GM12872 (cell line): ENCODE measurements around the gene PPP1R9B.

ENCODE experiments used
- TF ChIP-seq, protein P1 (sequence below): IDR thresholded peaks from 3 replicates; pipeline ENCODE4 v1.5.1; 2011; ENCODE audit warnings: low read depth, mild to moderate bottlenecking, low read length, moderate library complexity; ENCODE audit not compliant: insufficient read depth

PPP1R9B gene

DNA sequence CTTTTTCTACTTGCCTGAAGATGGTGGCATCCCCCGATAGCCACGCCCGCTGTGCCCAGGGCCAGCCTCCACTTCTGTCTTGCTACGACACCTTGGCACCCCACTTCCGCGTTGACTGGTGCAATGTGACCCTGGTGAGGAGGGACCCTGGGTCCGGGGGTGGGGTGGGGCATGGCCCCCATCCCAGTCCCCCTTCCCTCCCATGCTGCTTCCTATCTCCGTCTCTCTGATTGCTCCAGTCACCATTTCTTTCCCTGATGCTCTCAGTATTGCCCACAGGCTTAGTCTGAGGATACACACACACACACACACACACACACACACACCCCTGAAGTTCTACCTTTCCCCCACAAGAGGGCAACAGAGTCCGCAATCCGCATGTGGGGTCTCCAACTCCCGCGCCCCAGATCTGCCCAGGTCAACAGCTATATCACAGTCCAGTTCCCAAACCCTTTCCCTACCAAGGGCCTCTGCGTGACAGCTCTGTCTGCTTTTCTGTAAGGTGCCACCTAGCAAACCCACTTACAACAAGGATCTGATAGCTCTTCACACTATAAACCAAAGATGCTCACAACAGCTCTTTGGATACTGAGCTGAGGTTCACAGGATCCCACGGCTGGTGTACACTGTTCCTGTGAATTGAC lies 18.8 kb upstream of the PPP1R9B start:
- TF ChIP-seq, protein P1, sequence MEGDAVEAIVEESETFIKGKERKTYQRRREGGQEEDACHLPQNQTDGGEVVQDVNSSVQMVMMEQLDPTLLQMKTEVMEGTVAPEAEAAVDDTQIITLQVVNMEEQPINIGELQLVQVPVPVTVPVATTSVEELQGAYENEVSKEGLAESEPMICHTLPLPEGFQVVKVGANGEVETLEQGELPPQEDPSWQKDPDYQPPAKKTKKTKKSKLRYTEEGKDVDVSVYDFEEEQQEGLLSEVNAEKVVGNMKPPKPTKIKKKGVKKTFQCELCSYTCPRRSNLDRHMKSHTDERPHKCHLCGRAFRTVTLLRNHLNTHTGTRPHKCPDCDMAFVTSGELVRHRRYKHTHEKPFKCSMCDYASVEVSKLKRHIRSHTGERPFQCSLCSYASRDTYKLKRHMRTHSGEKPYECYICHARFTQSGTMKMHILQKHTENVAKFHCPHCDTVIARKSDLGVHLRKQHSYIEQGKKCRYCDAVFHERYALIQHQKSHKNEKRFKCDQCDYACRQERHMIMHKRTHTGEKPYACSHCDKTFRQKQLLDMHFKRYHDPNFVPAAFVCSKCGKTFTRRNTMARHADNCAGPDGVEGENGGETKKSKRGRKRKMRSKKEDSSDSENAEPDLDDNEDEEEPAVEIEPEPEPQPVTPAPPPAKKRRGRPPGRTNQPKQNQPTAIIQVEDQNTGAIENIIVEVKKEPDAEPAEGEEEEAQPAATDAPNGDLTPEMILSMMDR, result peak; percentile 94

DNA sequence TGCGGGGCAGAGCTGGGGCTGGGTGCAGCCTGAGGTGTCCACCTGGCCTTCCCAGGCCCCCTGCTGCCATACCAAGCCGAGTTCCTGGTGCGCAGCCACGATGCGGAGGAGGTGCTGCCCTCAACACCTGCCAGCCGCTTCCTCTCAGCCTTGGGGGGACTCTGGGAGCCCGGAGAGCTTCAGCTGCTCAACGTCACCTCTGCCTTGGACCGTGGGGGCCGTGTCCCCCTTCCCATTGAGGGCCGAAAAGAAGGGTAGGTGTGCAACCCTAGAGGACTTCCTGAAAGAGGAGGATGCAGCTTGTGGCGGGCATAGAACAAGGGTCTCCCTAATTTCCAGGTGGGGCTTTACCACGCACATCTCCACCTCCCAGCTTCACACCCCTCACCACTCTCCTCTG lies 17.8 kb upstream of the PPP1R9B start:
- TF ChIP-seq, protein P1, result no peak

DNA sequence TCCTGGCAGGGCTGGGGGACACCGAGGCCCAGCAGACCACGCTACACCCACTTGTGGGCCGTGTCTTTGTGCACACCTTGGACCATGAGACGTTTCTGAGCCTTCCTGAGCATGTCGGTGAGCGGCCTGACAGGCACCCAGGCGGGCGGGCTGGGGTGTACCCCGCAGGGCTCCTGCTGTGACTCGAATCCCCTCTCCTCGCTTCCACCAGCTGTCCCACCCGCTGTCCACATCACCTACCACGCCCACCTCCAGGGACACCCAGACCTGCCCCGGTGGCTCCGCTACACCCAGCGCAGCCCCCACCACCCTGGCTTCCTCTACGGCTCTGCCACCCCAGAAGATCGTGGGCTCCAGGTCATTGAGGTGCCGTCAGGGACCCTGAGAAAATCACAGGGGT lies 16.9 kb upstream of the PPP1R9B start:
- TF ChIP-seq, protein P1, result no peak

DNA sequence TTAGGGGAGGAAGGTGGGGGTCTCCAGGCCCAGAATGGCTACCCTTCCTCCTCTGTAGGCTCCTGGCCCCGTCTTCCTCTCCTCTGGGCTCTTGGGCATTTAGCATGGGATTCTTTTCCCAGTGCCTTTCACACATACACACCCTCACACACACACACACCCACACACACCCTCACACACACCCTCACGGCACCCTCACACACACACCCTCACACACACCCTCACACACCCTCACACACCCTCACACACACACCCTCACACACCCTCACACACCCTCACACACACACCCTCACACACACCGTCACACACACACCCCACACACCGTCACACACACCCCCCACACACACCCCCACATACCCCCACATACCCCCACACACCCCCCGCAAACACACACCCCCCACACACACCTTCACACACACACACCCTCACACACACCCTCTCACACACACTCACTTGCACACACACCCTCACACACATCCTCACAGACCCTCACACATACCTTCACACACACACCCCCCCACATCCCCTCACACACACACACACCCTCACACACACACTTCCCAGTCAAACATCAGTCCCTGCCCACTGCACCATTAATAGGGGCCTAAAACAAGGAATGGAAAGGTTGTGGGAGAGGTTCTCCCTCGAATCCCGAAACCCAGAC lies 16.2 kb upstream of the PPP1R9B start:
- TF ChIP-seq, protein P1, result no peak

DNA sequence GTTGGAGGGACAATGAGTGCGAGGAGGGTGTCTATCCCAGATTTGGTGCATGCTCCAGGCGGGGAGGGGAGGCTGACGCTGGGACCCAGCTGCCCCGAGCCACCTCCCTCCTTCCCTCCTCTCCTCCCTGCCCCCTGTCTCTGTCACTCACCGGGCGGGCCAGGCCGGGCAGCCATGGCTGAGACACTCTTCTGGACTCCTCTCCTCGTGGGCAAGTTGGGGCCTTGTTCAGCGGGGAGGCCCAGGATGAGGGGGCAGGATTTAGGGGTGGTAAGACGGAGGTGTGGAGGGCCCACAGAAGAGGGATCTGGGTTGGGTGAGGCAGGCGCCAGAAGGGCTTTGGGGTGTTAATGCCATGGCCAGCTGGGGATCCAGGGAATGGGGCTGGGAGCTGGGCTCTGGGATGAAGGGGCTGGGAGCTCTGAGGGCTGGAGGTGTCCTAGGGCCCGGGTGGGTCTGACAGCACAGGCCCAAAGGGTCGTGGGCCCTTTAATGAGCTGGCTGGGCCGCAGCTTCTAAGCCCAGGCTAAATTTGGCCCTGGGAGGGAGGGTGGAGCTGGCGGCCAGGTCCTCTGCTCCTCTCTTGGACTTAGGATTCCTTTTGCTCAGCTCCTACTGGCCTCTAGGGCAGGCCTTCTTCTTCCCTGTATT lies 15.5 kb upstream of the PPP1R9B start, which contains the start of gene SGCA:
SGCA (plus strand) TSS at position 139 of the 651 bp plus-strand sequence; CDS start at position 175, 36 bp downstream.
- TF ChIP-seq, protein P1, result no peak

DNA sequence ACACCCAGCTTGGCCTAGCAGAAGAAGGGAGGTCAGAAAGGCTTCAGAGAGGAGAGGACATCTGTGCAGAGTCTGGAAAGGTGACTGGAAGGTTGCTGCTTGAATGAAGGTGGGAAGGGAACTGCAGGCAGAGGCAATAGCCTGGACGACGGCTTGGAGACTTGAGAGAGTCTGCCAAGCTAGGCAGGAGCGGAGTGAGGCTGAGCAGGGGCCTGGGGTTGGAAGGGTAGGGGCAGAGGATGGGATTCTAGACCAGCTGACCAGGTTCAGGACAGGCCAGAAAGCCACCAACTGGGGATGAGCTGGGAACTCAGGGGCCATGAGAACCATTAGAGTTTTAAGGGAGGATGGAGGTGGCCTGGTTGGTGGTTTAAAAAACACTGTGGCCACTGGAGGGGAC lies 15.0 kb upstream of the PPP1R9B start:
- TF ChIP-seq, protein P1, result no peak

DNA sequence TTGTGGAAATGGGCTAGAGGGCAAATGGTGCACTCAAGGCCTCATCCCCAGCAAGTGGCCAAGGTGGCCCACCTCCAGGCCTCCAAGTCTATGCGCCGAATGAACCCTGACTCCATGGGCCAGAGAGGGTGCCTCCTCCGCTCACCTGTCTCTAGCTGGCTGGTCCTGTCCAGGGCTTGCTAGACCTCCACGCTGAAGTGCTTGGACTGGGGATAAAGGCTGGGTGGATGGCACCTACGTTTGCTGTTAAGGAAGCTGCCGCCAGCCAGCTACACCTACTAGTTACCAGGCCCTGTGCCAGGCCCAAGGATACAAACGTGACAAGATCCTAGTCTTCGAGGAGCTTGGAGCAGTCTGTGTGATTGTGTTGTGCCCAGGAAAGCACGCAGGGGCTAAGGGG lies 14.6 kb upstream of the PPP1R9B start:
- TF ChIP-seq, protein P1, result no peak
